ENCODE data around the gene ZG16.
"Not testable (repeated sequence)": the region's sequence is repeated elsewhere in the genome, so short reads cannot be mapped to it uniquely, and the experiment has no call there.

Gene ZG16

GRCh38 chr16:29753516-29753915, 24.5 kb upstream of the ZG16 start:
- no peak overlapping the region for H3K4me3 ChIP-seq (ENCODE audit: extremely low read depth, insufficient read depth, low read length, poor library complexity, severe bottlenecking)
- H3K36me3 ChIP-seq (ENCODE audit: control insufficient read depth, insufficient read depth, low read length): no peaks in the 10 kb centered on the region
- WGBS, 2 experiments (ENCODE audit: insufficient coverage in 2 of 2): 33 to 60% methylated on average over 1 of the region's 1 CpG
- no peak overlapping the region for H3K27ac ChIP-seq (ENCODE audit: low read depth, low read length, severe bottlenecking)
- H3K9me3 ChIP-seq (ENCODE audit: control insufficient read depth, low read length): no peaks in the 10 kb centered on the region
- H3K4me1 ChIP-seq (ENCODE audit: control insufficient read depth, insufficient read depth, low read length, poor library complexity, severe bottlenecking): no peaks in the 10 kb centered on the region

GRCh38 chr16:29756654-29757053, 21.4 kb upstream of the ZG16 start:
- Histone ChIP-seq H3K4me1 (ENCODE audit: control insufficient read depth, insufficient read depth, low read length, poor library complexity, severe bottlenecking) (no peaks in the 10 kb centered on the region), H3K27ac (ENCODE audit: low read depth, low read length, severe bottlenecking) (no peak overlapping the region), H3K36me3 (ENCODE audit: control insufficient read depth, insufficient read depth, low read length) (no peaks in the 10 kb centered on the region), H3K9me3 (ENCODE audit: control insufficient read depth, low read length) (no peaks in the 10 kb centered on the region), H3K4me3 (ENCODE audit: extremely low read depth, insufficient read depth, low read length, poor library complexity, severe bottlenecking) (no peak overlapping the region)
- WGBS, 2 experiments (ENCODE audit: insufficient coverage in 2 of 2): no CpG with 5 or more reads among the region's 1 CpG

- not testable (repeated sequence) for H3K9me3 ChIP-seq (ENCODE audit: control insufficient read depth, low read length); H3K4me1 ChIP-seq (ENCODE audit: control insufficient read depth, insufficient read depth, low read length, poor library complexity, severe bottlenecking); H3K36me3 ChIP-seq (ENCODE audit: control insufficient read depth, insufficient read depth, low read length); H3K27ac ChIP-seq (ENCODE audit: low read depth, low read length, severe bottlenecking); H3K4me3 ChIP-seq (ENCODE audit: extremely low read depth, insufficient read depth, low read length, poor library complexity, severe bottlenecking)
- 90 to 92% methylated on average over 8 of the region's 8 CpGs for WGBS, 2 experiments (ENCODE audit: insufficient coverage in 2 of 2)
Measured at GRCh38 chr16:29757086-29757485, 21.0 kb upstream of the ZG16 start.

GRCh38 chr16:29757950-29758466, 20.0 kb upstream of the ZG16 start:
- Histone ChIP-seq H3K9me3 (ENCODE audit: control insufficient read depth, low read length) (no peaks in the 10 kb centered on the region), H3K4me1 (ENCODE audit: control insufficient read depth, insufficient read depth, low read length, poor library complexity, severe bottlenecking) (no peaks in the 10 kb centered on the region), H3K36me3 (ENCODE audit: control insufficient read depth, insufficient read depth, low read length) (no peaks in the 10 kb centered on the region), H3K4me3 (ENCODE audit: extremely low read depth, insufficient read depth, low read length, poor library complexity, severe bottlenecking) (no peak overlapping the region), H3K27ac (ENCODE audit: low read depth, low read length, severe bottlenecking) (no peak overlapping the region)
- WGBS, 2 experiments (ENCODE audit: insufficient coverage in 2 of 2): 78 to 83% methylated on average over 5 to 6 of the region's 6 CpGs

GRCh38 chr16:29760567-29761279, 17.3 kb upstream of the ZG16 start:
- no peak overlapping the region for H3K27ac ChIP-seq (ENCODE audit: low read depth, low read length, severe bottlenecking)
- no peaks in the 10 kb centered on the region for H3K4me1 ChIP-seq (ENCODE audit: control insufficient read depth, insufficient read depth, low read length, poor library complexity, severe bottlenecking)
- no peaks in the 10 kb centered on the region for H3K36me3 ChIP-seq (ENCODE audit: control insufficient read depth, insufficient read depth, low read length)
- no peaks in the 10 kb centered on the region for H3K9me3 ChIP-seq (ENCODE audit: control insufficient read depth, low read length)
- 75 to 89% methylated on average over 5 to 8 of the region's 9 CpGs for WGBS, 2 experiments (ENCODE audit: insufficient coverage in 2 of 2)
- no peak overlapping the region for H3K4me3 ChIP-seq (ENCODE audit: extremely low read depth, insufficient read depth, low read length, poor library complexity, severe bottlenecking)

- 96% methylated on average over 4 of the region's 8 CpGs; no CpG with 5 or more reads in 1 of the 2 experiments for WGBS, 2 experiments (ENCODE audit: insufficient coverage in 2 of 2)
- not testable (repeated sequence) for H3K36me3 ChIP-seq (ENCODE audit: control insufficient read depth, insufficient read depth, low read length); H3K4me1 ChIP-seq (ENCODE audit: control insufficient read depth, insufficient read depth, low read length, poor library complexity, severe bottlenecking); H3K27ac ChIP-seq (ENCODE audit: low read depth, low read length, severe bottlenecking); H3K9me3 ChIP-seq (ENCODE audit: control insufficient read depth, low read length); H3K4me3 ChIP-seq (ENCODE audit: extremely low read depth, insufficient read depth, low read length, poor library complexity, severe bottlenecking)
Measured at GRCh38 chr16:29761280-29761651, 16.8 kb upstream of the ZG16 start.

- Histone ChIP-seq H3K9me3 (ENCODE audit: control insufficient read depth, low read length) (no peaks in the 10 kb centered on the region), H3K4me1 (ENCODE audit: control insufficient read depth, insufficient read depth, low read length, poor library complexity, severe bottlenecking) (no peaks in the 10 kb centered on the region), H3K27ac (ENCODE audit: low read depth, low read length, severe bottlenecking) (no peak overlapping the region), H3K36me3 (ENCODE audit: control insufficient read depth, insufficient read depth, low read length) (no peaks in the 10 kb centered on the region), H3K4me3 (ENCODE audit: extremely low read depth, insufficient read depth, low read length, poor library complexity, severe bottlenecking) (no peak overlapping the region)
- 92 to 94% methylated on average over 2 to 5 of the region's 6 CpGs for WGBS, 2 experiments (ENCODE audit: insufficient coverage in 2 of 2)
Measured at GRCh38 chr16:29761882-29762281, 16.2 kb upstream of the ZG16 start.

GRCh38 chr16:29763326-29763725, 14.7 kb upstream of the ZG16 start:
- WGBS, 2 experiments (ENCODE audit: insufficient coverage in 2 of 2): 86 to 98% methylated on average over 5 to 6 of the region's 6 CpGs
- H3K36me3 ChIP-seq (ENCODE audit: control insufficient read depth, insufficient read depth, low read length): no peaks in the 10 kb centered on the region
- H3K9me3 ChIP-seq (ENCODE audit: control insufficient read depth, low read length): no peaks in the 10 kb centered on the region
- H3K4me3 ChIP-seq (ENCODE audit: extremely low read depth, insufficient read depth, low read length, poor library complexity, severe bottlenecking): no peak overlapping the region
- no peaks in the 10 kb centered on the region for H3K4me1 ChIP-seq (ENCODE audit: control insufficient read depth, insufficient read depth, low read length, poor library complexity, severe bottlenecking)
- H3K27ac ChIP-seq (ENCODE audit: low read depth, low read length, severe bottlenecking): no peak overlapping the region

GRCh38 chr16:29765167-29766032, 12.7 kb upstream of the ZG16 start:
- H3K4me1 ChIP-seq (ENCODE audit: control insufficient read depth, insufficient read depth, low read length, poor library complexity, severe bottlenecking): no peaks in the 10 kb centered on the region
- no peak overlapping the region for H3K27ac ChIP-seq (ENCODE audit: low read depth, low read length, severe bottlenecking)
- no peaks in the 10 kb centered on the region for H3K36me3 ChIP-seq (ENCODE audit: control insufficient read depth, insufficient read depth, low read length)
- WGBS, 2 experiments (ENCODE audit: insufficient coverage in 2 of 2): 82 to 92% methylated on average over 9 to 12 of the region's 15 CpGs
- no peak overlapping the region for H3K4me3 ChIP-seq (ENCODE audit: extremely low read depth, insufficient read depth, low read length, poor library complexity, severe bottlenecking)
- no peaks in the 10 kb centered on the region for H3K9me3 ChIP-seq (ENCODE audit: control insufficient read depth, low read length)

- H3K9me3 ChIP-seq (ENCODE audit: control insufficient read depth, low read length): no peaks in the 10 kb centered on the region
- no peaks in the 10 kb centered on the region for H3K4me1 ChIP-seq (ENCODE audit: control insufficient read depth, insufficient read depth, low read length, poor library complexity, severe bottlenecking)
- WGBS, 2 experiments (ENCODE audit: insufficient coverage in 2 of 2): 100% methylated on average over 1 to 2 of the region's 3 CpGs
- no peak overlapping the region for H3K27ac ChIP-seq (ENCODE audit: low read depth, low read length, severe bottlenecking)
- no peaks in the 10 kb centered on the region for H3K36me3 ChIP-seq (ENCODE audit: control insufficient read depth, insufficient read depth, low read length)
- H3K4me3 ChIP-seq (ENCODE audit: extremely low read depth, insufficient read depth, low read length, poor library complexity, severe bottlenecking): no peak overlapping the region
Measured at GRCh38 chr16:29766571-29766970, 11.5 kb upstream of the ZG16 start.

GRCh38 chr16:29767062-29767461, 11.0 kb upstream of the ZG16 start:
- Histone ChIP-seq H3K4me3 (ENCODE audit: extremely low read depth, insufficient read depth, low read length, poor library complexity, severe bottlenecking) (no peak overlapping the region), H3K27ac (ENCODE audit: low read depth, low read length, severe bottlenecking) (no peak overlapping the region), H3K9me3 (ENCODE audit: control insufficient read depth, low read length) (no peaks in the 10 kb centered on the region), H3K4me1 (ENCODE audit: control insufficient read depth, insufficient read depth, low read length, poor library complexity, severe bottlenecking) (no peaks in the 10 kb centered on the region), H3K36me3 (ENCODE audit: control insufficient read depth, insufficient read depth, low read length) (no peaks in the 10 kb centered on the region)
- WGBS, 2 experiments (ENCODE audit: insufficient coverage in 2 of 2): 88% methylated on average over 2 of the region's 3 CpGs
